CD4-positive, alpha-beta T cell treated with Interleukin-17A for 4 hours (primary cell): ENCODE data around the gene DNAAF3.

Source experiments
- DNase-seq: peaks from one replicate; pipeline ENCODE4 v3.0.0-alpha.2; 2020; ENCODE audit warnings: mixed read lengths

The DNAAF3 gene

GRCh38 chr19:55152017-55152416 lies 14.4 kb downstream of the DNAAF3 start:
- DNase-seq = no peak

- no peak for DNase-seq
Observed at GRCh38 chr19:55149078-55150003, 17.1 kb downstream of the DNAAF3 start, which contains the start of gene TNNT1. Gene TNNT1, minus strand, starts transcription at chr19:55149206. Its CDS starts 2,049 bp downstream, at chr19:55147157.

- DNase-seq = no peak
Observed at GRCh38 chr19:55147545-55148251, 18.7 kb downstream of the DNAAF3 start.

- no peak for DNase-seq
Observed at GRCh38 chr19:55146705-55147273, 19.6 kb downstream of the DNAAF3 start.

GRCh38 chr19:55146078-55146704 lies 20.2 kb downstream of the DNAAF3 start:
- DNase-seq = peak; percentile 7

- DNase-seq = no peak
Observed at GRCh38 chr19:55145232-55145631, 21.2 kb downstream of the DNAAF3 start.

GRCh38 chr19:55141696-55142095 lies 24.7 kb downstream of the DNAAF3 start:
- DNase-seq = no peak

- no peak for DNase-seq
Observed at GRCh38 chr19:55137915-55138314, 28.5 kb downstream of the DNAAF3 start.

GRCh38 chr19:55136399-55137102 lies 29.9 kb downstream of the DNAAF3 start:
- no peak for DNase-seq

GRCh38 chr19:55134736-55135135 lies 31.7 kb downstream of the DNAAF3 start:
- DNase-seq = no peak

- DNase-seq = no peak
Observed at GRCh38 chr19:55133639-55134444, 32.6 kb downstream of the DNAAF3 start.

GRCh38 chr19:55132453-55133129 lies 33.8 kb downstream of the DNAAF3 start:
- no peak for DNase-seq

- no peak for DNase-seq
Observed at GRCh38 chr19:55131421-55131820, 35.0 kb downstream of the DNAAF3 start.

GRCh38 chr19:55119053-55119452 lies 47.4 kb downstream of the DNAAF3 start:
- DNase-seq = no peak

- DNase-seq = peak; percentile 28
Observed at GRCh38 chr19:55118401-55118991, 47.9 kb downstream of the DNAAF3 start.

GRCh38 chr19:55117663-55118391 lies 48.6 kb downstream of the DNAAF3 start:
- peak; percentile 98 for DNase-seq

GRCh38 chr19:55116859-55117662 lies 49.4 kb downstream of the DNAAF3 start, which contains the start of gene PPP1R12C:
Gene PPP1R12C, minus strand, starts transcription at chr19:55117637. Its CDS starts 94 bp downstream, at chr19:55117543.
- DNase-seq = peak; percentile 23

GRCh38 chr19:55116232-55116858 lies 50.1 kb downstream of the DNAAF3 start:
- DNase-seq = peak; percentile 63
